OCI-LY7 (cell line): Measurements from ENCODE around the gene FAIM2. TPM values are rescaled to one million over a fixed set of nuclear protein-coding genes. Genes with fewer than 3 reads are reported as not detected.

Experiments used
- BruUV-seq: library from RNA; stranded (reverse); fragments of 400-500 nt; replicated peaks from 2 replicates; lab custom pipeline; 2021; lab: Mats Ljungman, UMichigan
- CTCF ChIA-PET: fragments of 300-600 bp; sonication (Branson Sonifier 250); formaldehyde crosslinking; loops from one replicate; lab custom pipeline; 2022; ENCODE audit warnings: antibody characterized with exemption; ENCODE audit not compliant: unreplicated experiment; lab: Charles Lee
- POLR2A ChIA-PET: fragments of 300-600 bp; sonication (Branson Sonifier 250); formaldehyde crosslinking; loops from one replicate; lab custom pipeline; 2022; ENCODE audit warnings: antibody characterized with exemption; lab: Charles Lee
- DNase-seq: peaks from one replicate; pipeline ENCODE4 v3.0.0-alpha.2; 2015; ENCODE audit warnings: low spot score
- H2AFZ ChIP-seq: fragments of 200-600 bp; sonication (generic), shearing (Covaris generic); 2 replicates; pipeline ENCODE4 v1.6.1; 2014; ENCODE audit warnings: mild to moderate bottlenecking, antibody characterized with exemption, low read length, moderate library complexity
- H3K27ac ChIP-seq: fragments of 200-600 bp; sonication (generic); 2 replicates; pipeline ENCODE4 v1.5.1; 2014; ENCODE audit warnings: mixed run types, low read depth, mild to moderate bottlenecking, moderate library complexity, low read length, inconsistent platforms; ENCODE audit not compliant: poor library complexity, severe bottlenecking
- H3K36me3 ChIP-seq: fragments of 200-600 bp; sonication (generic); 2 replicates; pipeline ENCODE4 v1.6.1; 2014; ENCODE audit warnings: mild to moderate bottlenecking, antibody characterized with exemption, low read length, moderate library complexity, mixed read lengths; ENCODE audit not compliant: insufficient read depth
- H3K4me1 ChIP-seq: fragments of 200-600 bp; sonication (generic); 2 replicates; pipeline ENCODE4 v1.5.1; 2014; ENCODE audit warnings: mild to moderate bottlenecking, low read length; ENCODE audit not compliant: insufficient read depth, poor library complexity, severe bottlenecking
- H3K4me2 ChIP-seq: fragments of 200-600 bp; sonication (generic); 2 replicates; pipeline ENCODE4 v1.6.1; 2014; ENCODE audit warnings: mild to moderate bottlenecking, low read length
- H3K4me3 ChIP-seq: fragments of 200-600 bp; sonication (generic); 2 replicates; pipeline ENCODE4 v1.5.1; 2014; ENCODE audit warnings: mild to moderate bottlenecking, low read depth, low read length; ENCODE audit not compliant: poor library complexity, severe bottlenecking
- H3K79me2 ChIP-seq: fragments of 200-600 bp; sonication (generic); 2 replicates; pipeline ENCODE4 v1.6.1; 2016; ENCODE audit warnings: low read depth, mild to moderate bottlenecking, low read length, moderate library complexity, mixed read lengths; ENCODE audit not compliant: insufficient read depth
- H3K9me2 ChIP-seq: fragments of 200-600 bp; sonication (generic); 2 replicates; pipeline ENCODE4 v1.6.1; 2016; ENCODE audit warnings: mild to moderate bottlenecking, low read length, mixed read lengths; ENCODE audit not compliant: insufficient read depth
- H3K9me3 ChIP-seq: fragments of 200-600 bp; sonication (generic); 2 replicates; pipeline ENCODE4 v1.6.1; 2014; ENCODE audit warnings: mild to moderate bottlenecking, mixed run types, low read length, mixed read lengths
- H4K20me1 ChIP-seq: fragments of 200-600 bp; sonication (generic); 2 replicates; pipeline ENCODE4 v1.6.1; 2014; ENCODE audit warnings: mild to moderate bottlenecking, antibody characterized with exemption, low read length, moderate library complexity, mixed read lengths; ENCODE audit not compliant: insufficient read depth
- EZH2phosphoT487 ChIP-seq: fragments of 200-600 bp; sonication (generic); IDR thresholded peaks from 2 replicates; pipeline ENCODE4 v1.6.1; 2018; ENCODE audit warnings: low read depth, borderline replicate concordance, mild to moderate bottlenecking, mixed run types, antibody characterized with exemption, low read length, moderate library complexity, mixed read lengths
- intact Hi-C: fragments of 100-400 bp; cut with micrococcal nuclease; formaldehyde crosslinking; loops from one replicate; pipeline ENCODE4 v1.10.0; 2022; ENCODE audit not compliant: unreplicated experiment
- total RNA-seq, 2 experiments: library from RNA; depleted of rRNA in 1 of 2; stranded (reverse); fragments of >200 nt in 1 of 2; shearing (Covaris generic) in 1 of 2; gene quantifications; 2 replicates each; pipeline ENCODE4 v1.2.3, GENCODE V29; 2014 to 2022
- TF ChIP-seq, protein P1 (sequence below): fragments of 200-600 bp; sonication (generic); conservative IDR thresholded peaks from 2 replicates; pipeline ENCODE4 v1.5.1; 2014; ENCODE audit warnings: mild to moderate bottlenecking, antibody characterized with exemption, low read length, moderate library complexity, mixed read lengths

The FAIM2 gene
- total RNA-seq, 2 experiments from 2014 or later: 0.10 TPM; not detected in 1

DNA sequence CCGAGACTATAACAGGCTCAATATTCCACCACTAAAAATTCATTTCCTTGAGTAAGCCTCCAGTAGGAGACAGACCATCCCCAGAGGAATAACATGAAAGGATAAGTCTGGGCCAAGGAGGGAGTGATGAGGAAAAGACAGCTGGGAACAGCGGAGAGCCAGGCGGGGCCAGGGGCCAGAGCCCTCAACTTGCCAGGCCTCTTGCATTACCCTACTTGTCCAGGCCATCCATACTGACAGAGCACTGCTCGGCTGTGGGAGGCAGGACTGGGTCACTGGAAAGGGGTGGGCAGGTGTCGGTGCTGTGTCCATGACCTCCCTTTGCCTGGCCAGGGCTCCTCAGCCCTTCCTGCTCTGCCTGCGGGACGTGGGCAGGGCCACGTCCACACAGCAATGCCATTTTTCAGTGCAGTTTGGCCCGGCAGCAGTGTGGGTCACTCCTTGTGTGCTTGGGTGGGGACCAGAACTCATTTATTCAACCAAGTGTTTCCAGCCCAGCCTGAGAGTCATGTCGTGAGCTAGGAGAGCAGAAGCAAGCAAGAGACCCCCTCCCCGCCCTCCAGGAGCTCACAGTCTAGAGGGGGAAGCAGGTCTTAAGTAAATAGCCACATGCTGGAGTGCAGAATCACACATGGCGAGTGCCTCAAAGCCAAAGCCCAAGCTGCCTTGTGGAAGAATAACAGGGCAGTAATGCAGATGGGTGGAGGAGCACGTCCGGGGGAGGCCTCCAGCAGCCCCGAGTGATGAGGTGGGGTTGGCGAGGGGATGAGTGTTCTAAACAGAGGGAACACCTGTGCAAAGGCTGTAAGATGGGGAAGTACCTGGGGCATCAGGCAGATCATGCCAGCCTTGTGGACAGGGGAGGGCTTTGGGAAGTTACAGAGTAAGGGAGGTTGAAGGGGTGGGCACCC lies 8.9 kb upstream of the FAIM2 start:
- TF ChIP-seq, protein P1, sequence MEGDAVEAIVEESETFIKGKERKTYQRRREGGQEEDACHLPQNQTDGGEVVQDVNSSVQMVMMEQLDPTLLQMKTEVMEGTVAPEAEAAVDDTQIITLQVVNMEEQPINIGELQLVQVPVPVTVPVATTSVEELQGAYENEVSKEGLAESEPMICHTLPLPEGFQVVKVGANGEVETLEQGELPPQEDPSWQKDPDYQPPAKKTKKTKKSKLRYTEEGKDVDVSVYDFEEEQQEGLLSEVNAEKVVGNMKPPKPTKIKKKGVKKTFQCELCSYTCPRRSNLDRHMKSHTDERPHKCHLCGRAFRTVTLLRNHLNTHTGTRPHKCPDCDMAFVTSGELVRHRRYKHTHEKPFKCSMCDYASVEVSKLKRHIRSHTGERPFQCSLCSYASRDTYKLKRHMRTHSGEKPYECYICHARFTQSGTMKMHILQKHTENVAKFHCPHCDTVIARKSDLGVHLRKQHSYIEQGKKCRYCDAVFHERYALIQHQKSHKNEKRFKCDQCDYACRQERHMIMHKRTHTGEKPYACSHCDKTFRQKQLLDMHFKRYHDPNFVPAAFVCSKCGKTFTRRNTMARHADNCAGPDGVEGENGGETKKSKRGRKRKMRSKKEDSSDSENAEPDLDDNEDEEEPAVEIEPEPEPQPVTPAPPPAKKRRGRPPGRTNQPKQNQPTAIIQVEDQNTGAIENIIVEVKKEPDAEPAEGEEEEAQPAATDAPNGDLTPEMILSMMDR: no peak
- no peak for TF ChIP-seq EZH2phosphoT487
- Histone ChIP-seq H3K9me3 (no peaks in the 10 kb centered on the region), H4K20me1 (no peaks in the 10 kb centered on the region), H2AFZ (no peak overlapping the region), H3K36me3 (no peaks in the 10 kb centered on the region), H3K9me2 (no peaks in the 10 kb centered on the region), H3K4me3 (no peak overlapping the region), H3K27ac (no peak overlapping the region), H3K4me1 (no peaks in the 10 kb centered on the region), H3K4me2 (no peak overlapping the region), H3K79me2 (no peaks in the 10 kb centered on the region)
- BruUV-seq: no TSS peak
- DNase-seq: no peak
- ChIA-PET POLR2A (interaction anchor here (0.6 kb wide), 1 partner anchor 14 kb away, joined by 4 read pairs; no protein-coding TSS in a partner anchor), CTCF (no interaction called here)
- intact Hi-C loops: no loop called here

DNA sequence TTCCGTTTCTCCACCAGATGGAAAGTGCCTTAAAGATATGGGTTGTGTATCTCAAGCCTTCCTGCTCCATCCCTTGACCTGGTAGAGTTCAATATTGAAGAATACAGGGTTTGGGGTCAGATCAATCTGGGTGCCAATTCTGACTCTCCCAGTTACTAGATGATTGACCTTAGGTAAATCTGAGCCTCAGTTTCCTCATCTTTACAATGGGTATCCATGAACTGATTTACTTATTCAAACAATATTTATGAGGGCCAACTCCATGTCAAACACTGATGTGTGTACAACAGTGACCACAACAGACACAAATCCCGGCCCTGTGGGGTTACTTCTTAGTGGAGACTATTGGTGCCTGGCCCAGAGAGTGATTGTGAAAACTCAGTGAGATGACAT lies 7.5 kb upstream of the FAIM2 start:
- TF ChIP-seq EZH2phosphoT487: no peak
- TF ChIP-seq, protein P1: no peak
- ChIA-PET CTCF (no interaction called here), POLR2A (no interaction called here)
- intact Hi-C loops: no loop called here
- H3K79me2 ChIP-seq: no peaks in the 10 kb centered on the region
- no peaks in the 10 kb centered on the region for H3K36me3 ChIP-seq
- no peak overlapping the region for H3K4me2 ChIP-seq
- H3K9me2 ChIP-seq: no peaks in the 10 kb centered on the region
- no peaks in the 10 kb centered on the region for H3K9me3 ChIP-seq
- H3K4me1 ChIP-seq: no peaks in the 10 kb centered on the region
- H4K20me1 ChIP-seq: no peaks in the 10 kb centered on the region
- no peak overlapping the region for H3K4me3 ChIP-seq
- no peak overlapping the region for H2AFZ ChIP-seq
- H3K27ac ChIP-seq: no peak overlapping the region
- DNase-seq: no peak
- no TSS peak for BruUV-seq
